ENCODE measurements around the gene OTULIN. TPM values are rescaled to one million over a fixed set of nuclear protein-coding genes. Genes with fewer than 3 reads are reported as not detected.

The OTULIN gene
- polyA plus RNA-seq (2012; ENCODE audit: insufficient read depth, insufficient read length), result 43.3 TPM

GRCh38 chr5:14664270-14665100, at the start of gene OTULIN:
OTULIN (plus strand) TSS chr5:14664718; CDS start chr5:14664826, 108 bp downstream.
- peak within 1 kb of the TSS; percentile 78 for H3K4me3 ChIP-seq (ENCODE audit: low read length)
- peak; percentile 82 for DNase-seq (ENCODE audit: low read depth, low spot score)

- no peak for DNase-seq (ENCODE audit: low read depth, low spot score)
- H3K4me3 ChIP-seq (ENCODE audit: low read length), result no peak overlapping the region
These were observed 49.2 kb upstream of the OTULIN start for GRCh38 chr5:14615365-14615764.

GRCh38 chr5:14617441-14617840, 47.1 kb upstream of the OTULIN start:
- no peak overlapping the region for H3K4me3 ChIP-seq (ENCODE audit: low read length)
- DNase-seq (ENCODE audit: low read depth, low spot score), result no peak

- DNase-seq (ENCODE audit: low read depth, low spot score), result no peak
- no peak overlapping the region for H3K4me3 ChIP-seq (ENCODE audit: low read length)
These were observed 37.2 kb upstream of the OTULIN start for GRCh38 chr5:14627270-14627669.

GRCh38 chr5:14628346-14628745, 36.2 kb upstream of the OTULIN start:
- H3K4me3 ChIP-seq (ENCODE audit: low read length), result no peak overlapping the region
- peak; percentile 60 for DNase-seq (ENCODE audit: low read depth, low spot score)

- DNase-seq (ENCODE audit: low read depth, low spot score), result no peak
- no peak overlapping the region for H3K4me3 ChIP-seq (ENCODE audit: low read length)
These were observed 33.8 kb upstream of the OTULIN start for GRCh38 chr5:14630671-14631070.

- no peak for DNase-seq (ENCODE audit: low read depth, low spot score)
These were observed 28.9 kb upstream of the OTULIN start for GRCh38 chr5:14635656-14636055.

GRCh38 chr5:14640765-14641164, 23.8 kb upstream of the OTULIN start:
- no peak for DNase-seq (ENCODE audit: low read depth, low spot score)
- no peak overlapping the region for H3K4me3 ChIP-seq (ENCODE audit: low read length)

More at GRCh38 chr5:14635656-14636055, 28.9 kb upstream of the OTULIN start:
- H3K4me3 ChIP-seq (ENCODE audit: low read length), result no peak overlapping the region

- H3K4me3 ChIP-seq (ENCODE audit: low read length), result no peak overlapping the region
- no peak for DNase-seq (ENCODE audit: low read depth, low spot score)
These were observed 19.8 kb upstream of the OTULIN start for GRCh38 chr5:14644623-14645237.

GRCh38 chr5:14650052-14650451, 14.5 kb upstream of the OTULIN start:
- H3K4me3 ChIP-seq (ENCODE audit: low read length), result no peak overlapping the region
- no peak for DNase-seq (ENCODE audit: low read depth, low spot score)

- peak; percentile 75 for DNase-seq (ENCODE audit: low read depth, low spot score)
These were observed 9.3 kb upstream of the OTULIN start for GRCh38 chr5:14655146-14655741.

GRCh38 chr5:14656898-14657297, 7.6 kb upstream of the OTULIN start:
- no peak overlapping the region for H3K4me3 ChIP-seq (ENCODE audit: low read length)
- DNase-seq (ENCODE audit: low read depth, low spot score), result no peak

More at GRCh38 chr5:14655146-14655741, 9.3 kb upstream of the OTULIN start:
- no peak overlapping the region for H3K4me3 ChIP-seq (ENCODE audit: low read length)

- no peak overlapping the region for H3K4me3 ChIP-seq (ENCODE audit: low read length)
- no peak for DNase-seq (ENCODE audit: low read depth, low spot score)
These were observed 4.5 kb upstream of the OTULIN start for GRCh38 chr5:14659821-14660607.

- no peak for DNase-seq (ENCODE audit: low read depth, low spot score)
- no peak overlapping the region for H3K4me3 ChIP-seq (ENCODE audit: low read length)
These were observed 3.7 kb upstream of the OTULIN start for GRCh38 chr5:14660833-14661232.

- no peak for DNase-seq (ENCODE audit: low read depth, low spot score)
- H3K4me3 ChIP-seq (ENCODE audit: low read length), result no peak overlapping the region
These were observed 1.7 kb upstream of the OTULIN start for GRCh38 chr5:14662721-14663260.

- no peak for DNase-seq (ENCODE audit: low read depth, low spot score)
- peak overlapping the region; percentile 78 for H3K4me3 ChIP-seq (ENCODE audit: low read length)
These were observed 716 bp upstream of the OTULIN start for GRCh38 chr5:14663734-14664269.

GRCh38 chr5:14665101-14665822, 744 bp downstream of the OTULIN start:
- peak overlapping the region; percentile 78 for H3K4me3 ChIP-seq (ENCODE audit: low read length)
- DNase-seq (ENCODE audit: low read depth, low spot score), result no peak

GRCh38 chr5:14665949-14666348, 1.4 kb downstream of the OTULIN start:
- peak overlapping the region; percentile 78 for H3K4me3 ChIP-seq (ENCODE audit: low read length)
- peak; percentile 57 for DNase-seq (ENCODE audit: low read depth, low spot score)

Data from Jurkat, Clone E6-1 (cell line).